ENCODE results near the gene CD36. TPM values are rescaled to one million over a fixed set of nuclear protein-coding genes. Genes with fewer than 3 reads are reported as not detected.

CD36 gene
- total and polyA plus RNA-seq, 4 experiments from 2014 or later = 0.30 to 4.3 (median 3.6) TPM; not detected in 1

DNA sequence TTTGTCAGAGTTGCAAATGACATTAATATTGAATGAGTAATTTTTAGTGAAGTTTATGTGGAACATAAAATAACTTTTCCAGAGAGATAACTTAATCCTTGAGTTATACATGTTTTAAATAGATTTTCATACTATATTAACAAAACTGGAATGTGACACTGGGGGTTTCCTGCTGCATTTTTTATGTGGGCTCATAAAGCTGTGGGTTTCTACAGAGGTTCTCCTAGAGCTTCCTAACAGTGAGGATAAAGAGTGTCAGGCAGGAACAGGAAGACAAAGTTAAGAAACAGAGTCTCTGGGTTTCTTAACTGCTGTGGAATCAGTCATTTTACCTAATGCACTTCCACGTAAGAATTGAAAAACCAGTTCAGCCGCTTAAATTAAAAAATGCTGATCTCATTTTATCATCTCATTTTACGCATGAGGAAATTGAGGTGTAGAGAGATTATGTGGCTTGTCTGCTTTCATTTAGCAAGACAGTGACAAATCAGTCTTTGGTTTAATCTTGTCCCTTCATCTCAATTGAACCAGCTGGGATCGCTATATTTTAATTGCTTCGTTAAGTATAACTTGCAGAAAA, 5.0 kb downstream of the CD36 start:
- Histone ChIP-seq H3K4me1 (ENCODE audit: insufficient read depth, low read length) (no peaks in the 10 kb centered on the region), H3K4me3 (ENCODE audit: low read length in 2 of 2) (no peak overlapping the region), H3K27me3 (ENCODE audit: insufficient read depth, low read length) (no peaks in the 10 kb centered on the region), H3K27ac (ENCODE audit: low read depth, low read length) (no peak overlapping the region), H3K36me3 (ENCODE audit: insufficient read depth, low read length) (no peaks in the 10 kb centered on the region), H3K9me3 (ENCODE audit: control insufficient read depth in 1 of 2, low read length in 2 of 2) (no peaks in the 10 kb centered on the region)
- H3K9me3 Mint-ChIP-seq = peaks cover 0 to 3% (median 0%) of the 10 kb centered on the region in 8 donors
- POLR2A ChIA-PET (ENCODE audit: partially characterized antibody) = no interaction called here
- DNase-seq = no peak
- no peaks in the 10 kb centered on the region for H3K27me3 Mint-ChIP-seq
- CTCF ChIA-PET (ENCODE audit: partially characterized antibody) = interaction anchor here (0.8 kb wide), 1 partner anchor 15 kb away, joined by 3 read pairs; no protein-coding TSS in a partner anchor
- H3K27ac Mint-ChIP-seq = no peak overlapping the region
- H3K36me3 Mint-ChIP-seq = no peaks in the 10 kb centered on the region
- H3K4me3 Mint-ChIP-seq = no peak overlapping the region
- no peaks in the 10 kb centered on the region for H3K4me1 Mint-ChIP-seq
- intact Hi-C loops (cut with micrococcal nuclease) = no loop called here

DNA sequence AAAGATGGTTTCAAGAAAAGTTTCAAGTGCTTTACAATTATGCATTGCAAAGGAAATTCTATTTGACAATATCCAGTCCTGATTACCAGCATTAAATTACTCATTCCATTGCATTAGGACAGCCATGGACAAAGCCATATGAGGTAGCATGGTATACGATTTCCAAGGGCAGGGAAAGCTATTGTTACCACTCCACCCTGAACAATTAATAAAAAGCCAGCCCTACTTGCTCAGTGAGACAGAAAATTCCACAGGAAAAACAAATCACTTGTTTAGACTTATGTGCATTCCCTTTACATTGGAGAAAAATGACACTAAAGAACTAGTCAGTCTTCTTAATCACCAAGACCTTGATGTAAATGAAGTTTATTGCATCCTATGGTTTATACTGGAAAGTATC, 5.6 kb downstream of the CD36 start:
- Histone ChIP-seq H3K27ac (ENCODE audit: low read depth, low read length) (no peak overlapping the region), H3K9me3 (ENCODE audit: control insufficient read depth in 1 of 2, low read length in 2 of 2) (no peaks in the 10 kb centered on the region), H3K36me3 (ENCODE audit: insufficient read depth, low read length) (no peaks in the 10 kb centered on the region), H3K4me3 (ENCODE audit: low read length in 2 of 2) (no peak overlapping the region), H3K4me1 (ENCODE audit: insufficient read depth, low read length) (no peaks in the 10 kb centered on the region), H3K27me3 (ENCODE audit: insufficient read depth, low read length) (no peaks in the 10 kb centered on the region)
- Mint-ChIP-seq H3K4me1 (no peaks in the 10 kb centered on the region), H3K27ac (no peak overlapping the region), H3K4me3 (no peak overlapping the region), H3K9me3 (peaks cover 0 to 3% (median 0%) of the 10 kb centered on the region in 8 donors), H3K27me3 (no peaks in the 10 kb centered on the region), H3K36me3 (no peaks in the 10 kb centered on the region)
- ChIA-PET CTCF (ENCODE audit: partially characterized antibody) (no interaction called here), POLR2A (ENCODE audit: partially characterized antibody) (no interaction called here)
- intact Hi-C loops (cut with micrococcal nuclease) = no loop called here
- DNase-seq = no peak

DNA sequence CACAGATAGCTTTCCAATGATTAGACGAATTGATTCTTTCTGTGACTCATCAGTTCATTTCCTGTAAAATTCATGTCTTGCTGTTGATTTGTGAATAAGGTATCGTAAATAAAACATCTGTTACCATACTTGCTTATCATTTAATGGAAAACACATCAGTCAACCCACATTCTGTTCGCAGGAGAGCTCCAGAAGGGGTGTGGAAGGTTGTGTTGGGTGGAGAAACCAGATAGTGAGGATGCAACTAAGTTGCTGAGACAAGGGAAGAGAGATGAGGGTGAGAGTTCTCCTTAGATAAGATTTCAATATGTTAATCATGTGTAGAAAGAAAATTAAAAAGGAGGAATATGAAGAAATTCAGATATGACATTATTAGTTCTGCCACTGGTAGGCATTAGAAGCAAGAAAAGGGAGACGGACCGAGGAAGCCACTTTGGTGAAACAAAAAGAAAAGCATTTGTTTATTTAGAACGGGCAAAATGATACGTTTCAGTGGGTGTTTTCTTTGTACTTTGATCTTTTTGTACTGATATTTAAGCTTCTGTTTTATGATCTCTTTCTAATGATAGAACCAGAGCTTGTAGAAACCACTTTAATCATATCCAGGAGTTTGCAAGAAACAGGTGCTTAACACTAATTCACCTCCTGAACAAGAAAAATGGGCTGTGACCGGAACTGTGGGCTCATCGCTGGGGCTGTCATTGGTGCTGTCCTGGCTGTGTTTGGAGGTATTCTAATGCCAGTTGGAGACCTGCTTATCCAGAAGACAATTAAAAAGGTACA, 7.8 kb downstream of the CD36 start:
- POLR2A ChIA-PET (ENCODE audit: partially characterized antibody) = no interaction called here
- CTCF ChIA-PET (ENCODE audit: partially characterized antibody) = interaction anchor here (0.8 kb wide), 1 partner anchor 28 kb away, joined by 3 read pairs; no protein-coding TSS in a partner anchor
- intact Hi-C loops (cut with micrococcal nuclease) = no loop called here
- Mint-ChIP-seq H3K4me3 (no peak overlapping the region), H3K4me1 (no peaks in the 10 kb centered on the region), H3K27me3 (no peaks in the 10 kb centered on the region), H3K36me3 (no peaks in the 10 kb centered on the region), H3K27ac (no peak overlapping the region), H3K9me3 (no peaks in the 10 kb centered on the region)
- Histone ChIP-seq H3K27ac (ENCODE audit: low read depth, low read length) (no peak overlapping the region), H3K9me3 (ENCODE audit: control insufficient read depth in 1 of 2, low read length in 2 of 2) (no peaks in the 10 kb centered on the region), H3K4me3 (ENCODE audit: low read length in 2 of 2) (no peak overlapping the region), H3K4me1 (ENCODE audit: insufficient read depth, low read length) (no peaks in the 10 kb centered on the region), H3K27me3 (ENCODE audit: insufficient read depth, low read length) (no peaks in the 10 kb centered on the region), H3K36me3 (ENCODE audit: insufficient read depth, low read length) (no peaks in the 10 kb centered on the region)
- no peak for DNase-seq

DNA sequence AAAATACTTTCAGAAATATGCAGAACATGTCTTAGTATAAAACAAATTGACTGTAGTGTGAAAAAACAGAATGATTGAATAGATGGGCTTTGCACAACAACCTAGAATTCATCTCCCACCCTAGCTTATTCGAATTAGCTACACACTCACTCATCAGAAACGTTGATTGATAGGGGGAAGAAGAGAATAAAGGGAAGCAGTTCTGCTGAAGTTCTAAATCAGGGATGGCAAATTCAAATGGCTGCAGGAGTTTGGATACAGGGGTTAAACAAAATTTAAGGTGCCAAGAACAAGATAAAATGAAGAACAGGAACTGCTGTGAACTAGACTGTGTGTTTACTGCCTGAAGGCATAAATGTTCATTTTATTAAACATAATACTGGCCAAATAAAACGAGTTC, 9.0 kb downstream of the CD36 start:
- Mint-ChIP-seq H3K36me3 (no peaks in the 10 kb centered on the region), H3K4me1 (no peaks in the 10 kb centered on the region), H3K27me3 (no peaks in the 10 kb centered on the region), H3K9me3 (no peaks in the 10 kb centered on the region), H3K4me3 (no peak overlapping the region), H3K27ac (no peak overlapping the region)
- ChIA-PET CTCF (ENCODE audit: partially characterized antibody) (no interaction called here), POLR2A (ENCODE audit: partially characterized antibody) (no interaction called here)
- Histone ChIP-seq H3K27ac (ENCODE audit: low read depth, low read length) (no peak overlapping the region), H3K36me3 (ENCODE audit: insufficient read depth, low read length) (no peaks in the 10 kb centered on the region), H3K9me3 (ENCODE audit: control insufficient read depth in 1 of 2, low read length in 2 of 2) (no peaks in the 10 kb centered on the region), H3K4me1 (ENCODE audit: insufficient read depth, low read length) (no peaks in the 10 kb centered on the region), H3K27me3 (ENCODE audit: insufficient read depth, low read length) (no peaks in the 10 kb centered on the region), H3K4me3 (ENCODE audit: low read length in 2 of 2) (no peak overlapping the region)
- intact Hi-C loops (cut with micrococcal nuclease) = no loop called here
- DNase-seq = no peak

DNA sequence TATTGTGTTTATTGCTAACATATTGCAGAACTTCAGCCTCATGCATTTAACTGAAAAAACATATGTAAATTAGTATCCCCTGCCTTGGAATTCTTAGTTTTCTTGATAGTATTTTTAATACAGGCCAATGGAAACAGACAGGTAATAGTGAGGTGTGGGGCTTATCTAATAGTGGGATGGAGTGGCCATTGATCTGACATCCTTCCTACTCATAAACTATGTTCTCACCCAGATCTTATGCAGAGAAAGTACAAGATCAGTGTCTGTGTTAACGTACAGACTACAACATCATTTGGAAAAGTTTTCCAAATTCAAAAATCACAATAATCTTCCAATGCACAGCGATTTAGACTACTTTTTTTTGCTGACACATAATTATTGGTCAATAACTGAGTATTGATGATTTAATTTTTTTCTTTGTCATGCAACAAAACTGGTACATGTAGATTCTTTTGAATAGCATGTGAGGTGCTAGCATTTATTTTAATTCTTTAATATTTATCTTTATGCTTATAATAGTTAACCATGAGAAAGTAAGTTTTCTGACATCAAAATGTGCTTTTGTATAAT, 9.7 kb downstream of the CD36 start:
- H3K27me3 Mint-ChIP-seq = no peaks in the 10 kb centered on the region

DNA sequence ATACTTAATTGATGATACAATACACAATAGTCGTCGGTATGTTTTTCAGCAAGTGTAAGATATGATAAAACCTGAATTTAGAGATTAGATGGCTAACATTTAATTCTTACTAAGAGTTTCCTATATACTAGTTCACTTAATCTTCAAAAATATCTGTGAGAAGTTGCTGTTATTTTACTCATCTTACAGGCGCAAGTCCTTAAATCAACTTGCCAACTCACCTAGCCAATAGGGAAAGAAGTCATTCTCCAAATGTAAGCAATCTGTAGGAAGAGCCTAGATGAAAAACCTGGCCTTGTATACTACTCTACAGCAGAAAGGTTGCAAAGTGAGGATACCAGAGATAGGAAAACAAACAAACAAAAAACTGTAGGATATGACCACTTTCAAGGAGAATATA, 10.6 kb downstream of the CD36 start:
- Histone ChIP-seq H3K27me3 (ENCODE audit: insufficient read depth, low read length) (no peaks in the 10 kb centered on the region), H3K4me1 (ENCODE audit: insufficient read depth, low read length) (no peaks in the 10 kb centered on the region), H3K4me3 (ENCODE audit: low read length in 2 of 2) (no peak overlapping the region), H3K27ac (ENCODE audit: low read depth, low read length) (no peak overlapping the region), H3K9me3 (ENCODE audit: control insufficient read depth in 1 of 2, low read length in 2 of 2) (no peaks in the 10 kb centered on the region), H3K36me3 (ENCODE audit: insufficient read depth, low read length) (no peaks in the 10 kb centered on the region)
- no peak overlapping the region for H3K27ac Mint-ChIP-seq
- CTCF ChIA-PET (ENCODE audit: partially characterized antibody) = no interaction called here
- no peaks in the 10 kb centered on the region for H3K27me3 Mint-ChIP-seq
- intact Hi-C loops (cut with micrococcal nuclease) = no loop called here
- no peak overlapping the region for H3K4me3 Mint-ChIP-seq
- POLR2A ChIA-PET (ENCODE audit: partially characterized antibody) = no interaction called here
- DNase-seq = no peak
- H3K36me3 Mint-ChIP-seq = no peaks in the 10 kb centered on the region
- no peaks in the 10 kb centered on the region for H3K4me1 Mint-ChIP-seq
- no peaks in the 10 kb centered on the region for H3K9me3 Mint-ChIP-seq

More for the DNA sequence above, 9.7 kb downstream of the CD36 start:
- ChIA-PET CTCF (ENCODE audit: partially characterized antibody) (no interaction called here), POLR2A (ENCODE audit: partially characterized antibody) (no interaction called here)
- Histone ChIP-seq H3K27me3 (ENCODE audit: insufficient read depth, low read length) (no peaks in the 10 kb centered on the region), H3K4me1 (ENCODE audit: insufficient read depth, low read length) (no peaks in the 10 kb centered on the region), H3K27ac (ENCODE audit: low read depth, low read length) (no peak overlapping the region), H3K36me3 (ENCODE audit: insufficient read depth, low read length) (no peaks in the 10 kb centered on the region), H3K9me3 (ENCODE audit: control insufficient read depth in 1 of 2, low read length in 2 of 2) (no peaks in the 10 kb centered on the region), H3K4me3 (ENCODE audit: low read length in 2 of 2) (no peak overlapping the region)
- intact Hi-C loops (cut with micrococcal nuclease) = no loop called here
- H3K36me3 Mint-ChIP-seq = no peaks in the 10 kb centered on the region
- H3K4me1 Mint-ChIP-seq = no peaks in the 10 kb centered on the region
- H3K4me3 Mint-ChIP-seq = no peak overlapping the region
- no peaks in the 10 kb centered on the region for H3K9me3 Mint-ChIP-seq
- H3K27ac Mint-ChIP-seq = no peak overlapping the region
- no peak for DNase-seq

DNA sequence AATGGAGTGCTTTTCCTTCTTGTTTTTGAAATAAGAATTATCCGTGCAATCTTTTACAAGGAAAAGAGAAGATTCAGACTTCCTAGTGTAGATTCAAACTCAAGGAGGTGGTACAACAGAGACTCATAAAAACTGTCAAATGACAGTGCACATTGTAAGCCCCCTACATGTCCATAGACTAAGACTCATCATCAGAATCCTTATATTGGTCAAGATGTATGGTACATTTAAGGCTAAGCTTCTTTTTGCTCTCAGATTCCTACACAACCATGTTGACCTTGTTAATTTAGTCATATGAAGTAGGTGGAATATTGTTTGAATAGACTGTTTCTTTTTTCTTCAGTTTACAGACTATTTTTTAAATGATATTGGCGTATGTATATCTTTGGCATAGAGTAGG, 11.6 kb downstream of the CD36 start:
- Histone ChIP-seq H3K27me3 (ENCODE audit: insufficient read depth, low read length) (no peaks in the 10 kb centered on the region), H3K4me3 (ENCODE audit: low read length in 2 of 2) (no peak overlapping the region), H3K4me1 (ENCODE audit: insufficient read depth, low read length) (no peaks in the 10 kb centered on the region), H3K36me3 (ENCODE audit: insufficient read depth, low read length) (no peaks in the 10 kb centered on the region), H3K9me3 (ENCODE audit: control insufficient read depth in 1 of 2, low read length in 2 of 2) (no peaks in the 10 kb centered on the region), H3K27ac (ENCODE audit: low read depth, low read length) (no peak overlapping the region)
- no peak overlapping the region for H3K4me3 Mint-ChIP-seq
- no peaks in the 10 kb centered on the region for H3K4me1 Mint-ChIP-seq
- no peaks in the 10 kb centered on the region for H3K27me3 Mint-ChIP-seq
- H3K36me3 Mint-ChIP-seq = no peaks in the 10 kb centered on the region
- H3K9me3 Mint-ChIP-seq = no peaks in the 10 kb centered on the region
- intact Hi-C loops (cut with micrococcal nuclease) = no loop called here
- CTCF ChIA-PET (ENCODE audit: partially characterized antibody) = interaction anchor here (1.1 kb wide), 1 partner anchor 12 kb away, joined by 3 read pairs; no protein-coding TSS in a partner anchor
- DNase-seq = no peak
- H3K27ac Mint-ChIP-seq = no peak overlapping the region
- POLR2A ChIA-PET (ENCODE audit: partially characterized antibody) = no interaction called here

All from CD4-positive, alpha-beta memory T cell (primary cell).